Trophoblast cell (in vitro differentiated cells and primary cell): Measurements from ENCODE around the gene SMYD3.

ENCODE experiments used
- DNase-seq, 2 donors: peaks; one replicate each; pipeline ENCODE4 v3.0.0-alpha.2; 2016
- H2AFZ ChIP-seq: 2 replicates; pipeline ENCODE4 v1.6.1; 2013; ENCODE audit warnings: low read length, moderate library complexity, mild to moderate bottlenecking; ENCODE audit not compliant: insufficient read depth, poor library complexity
- H2AK5ac ChIP-seq: 2 replicates; pipeline ENCODE4 v1.6.1; 2013; ENCODE audit warnings: mild to moderate bottlenecking, low read length
- H2BK120ac ChIP-seq: 2 replicates; pipeline ENCODE4 v1.6.1; 2013; ENCODE audit warnings: low read length, mild to moderate bottlenecking, moderate library complexity; ENCODE audit not compliant: insufficient read depth, poor library complexity
- H2BK12ac ChIP-seq: 2 replicates; pipeline ENCODE4 v1.6.1; 2013; ENCODE audit warnings: mild to moderate bottlenecking, low read length, moderate library complexity
- H2BK5ac ChIP-seq: 2 replicates; pipeline ENCODE4 v1.6.1; 2013; ENCODE audit warnings: low read length, low read depth, moderate library complexity, mild to moderate bottlenecking; ENCODE audit not compliant: poor library complexity
- H3K14ac ChIP-seq: 2 replicates; pipeline ENCODE4 v1.6.1; 2013; ENCODE audit warnings: mild to moderate bottlenecking, low read length
- H3K18ac ChIP-seq: 2 replicates; pipeline ENCODE4 v1.6.1; 2013; ENCODE audit warnings: mild to moderate bottlenecking, low read length
- H3K23ac ChIP-seq: 2 replicates; pipeline ENCODE4 v1.6.1; 2013; ENCODE audit warnings: low read length
- H3K27ac ChIP-seq: 2 replicates; pipeline ENCODE4 v1.5.1; 2013; ENCODE audit warnings: low read depth, mild to moderate bottlenecking, inconsistent platforms, low read length, moderate library complexity
- H3K27me3 ChIP-seq: 2 replicates; pipeline ENCODE4 v1.6.1; 2013; ENCODE audit warnings: inconsistent platforms, mild to moderate bottlenecking, low read length, moderate library complexity; ENCODE audit not compliant: insufficient read depth
- H3K36me3 ChIP-seq, 2 experiments: 1 replicate in 1 of 2; 2 replicates in 1 of 2; pipeline ENCODE4 v1.6.1; 2013; ENCODE audit warnings: low read length in 2 of 2, mild to moderate bottlenecking in 2 of 2, moderate library complexity in 1 of 2; ENCODE audit not compliant: insufficient read depth in 2 of 2, control insufficient read depth in 1 of 2
- H3K4ac ChIP-seq: 2 replicates; pipeline ENCODE4 v1.6.1; 2013; ENCODE audit warnings: low read depth, mild to moderate bottlenecking, low read length, moderate library complexity
- H3K4me1 ChIP-seq, 2 experiments: 1 replicate in 1 of 2; 2 replicates in 1 of 2; pipeline ENCODE4 v1.6.1; 2013; ENCODE audit warnings: low read length in 2 of 2, mild to moderate bottlenecking in 2 of 2, moderate library complexity in 1 of 2; ENCODE audit not compliant: insufficient read depth in 2 of 2, control insufficient read depth in 1 of 2
- H3K4me2 ChIP-seq: 2 replicates; pipeline ENCODE4 v1.6.1; 2013; ENCODE audit warnings: inconsistent platforms, mild to moderate bottlenecking, low read length, moderate library complexity
- H3K4me3 ChIP-seq: 2 replicates; pipeline ENCODE4 v1.5.1; 2013; ENCODE audit warnings: mild to moderate bottlenecking, low read depth, low read length, inconsistent platforms
- H3K79me1 ChIP-seq: one replicate; pipeline ENCODE4 v1.6.1; 2013; ENCODE audit warnings: low read length
- H3K79me2 ChIP-seq: 2 replicates; pipeline ENCODE4 v1.6.1; 2013; ENCODE audit warnings: low read length, mild to moderate bottlenecking; ENCODE audit not compliant: control insufficient read depth, insufficient read depth, poor library complexity
- H3K9ac ChIP-seq: 2 replicates; pipeline ENCODE4 v1.6.1; 2013; ENCODE audit warnings: mild to moderate bottlenecking, low read length
- H3K9me3 ChIP-seq: 2 replicates; pipeline ENCODE4 v1.6.1; 2013; ENCODE audit warnings: low read depth, mild to moderate bottlenecking, control low read depth, inconsistent platforms, low read length; ENCODE audit not compliant: insufficient read depth
- H4K12ac ChIP-seq: 2 replicates; pipeline ENCODE4 v1.6.1; 2013; ENCODE audit warnings: low read depth, mild to moderate bottlenecking, low read length, moderate library complexity
- H4K8ac ChIP-seq: 2 replicates; pipeline ENCODE4 v1.6.1; 2013; ENCODE audit warnings: low read depth, mild to moderate bottlenecking, low read length, moderate library complexity
- H4K91ac ChIP-seq: one replicate; pipeline ENCODE4 v1.6.1; 2013; ENCODE audit warnings: low read depth, mild to moderate bottlenecking, low read length, moderate library complexity
- WGBS: extraction: QIAGEN DNeasy Blood & Tissue Kit; methylation state at CpG from one replicate; pipeline ENCODE4 v1.1.7; 2013; ENCODE audit warnings: missing lambda C conversion rate; ENCODE audit not compliant: insufficient read length, insufficient coverage; ENCODE audit errors: extremely low coverage; 5-methylcytosine and 5-hydroxymethylcytosine counted together

Gene SMYD3

DNA sequence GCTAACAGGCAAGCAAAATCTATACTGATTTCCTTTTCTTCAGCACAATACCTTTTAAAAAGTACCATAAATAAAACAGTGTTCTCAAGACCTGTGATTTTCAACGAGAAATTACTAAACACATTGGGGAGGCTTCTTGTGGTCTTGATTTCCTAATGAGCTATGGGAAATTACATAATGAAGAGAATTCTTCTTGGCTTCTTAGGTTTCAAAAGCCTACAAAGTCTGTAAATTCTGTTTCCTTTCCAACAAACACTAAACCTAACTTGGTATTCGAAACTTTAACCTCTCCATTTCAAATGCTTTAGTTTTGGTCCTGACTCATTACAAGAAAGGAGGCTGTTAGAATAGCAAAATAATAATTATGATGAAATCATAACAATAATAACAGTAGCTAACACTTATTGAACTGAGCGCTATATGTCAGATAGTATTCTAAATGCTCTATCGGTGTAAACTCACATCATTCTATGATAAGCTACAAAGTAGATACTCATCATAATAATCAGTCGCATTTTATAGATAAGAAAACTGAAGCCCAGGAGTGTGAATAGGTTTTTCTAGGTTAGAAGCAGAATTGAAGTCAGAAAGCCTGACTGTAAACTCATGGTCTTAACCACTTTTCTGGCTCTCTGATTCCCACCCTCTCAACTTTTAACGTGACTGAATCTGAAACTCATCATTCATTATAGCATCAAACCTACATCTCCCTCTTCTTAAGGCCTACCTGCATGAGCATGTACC is 486.7 kb downstream of the SMYD3 start:
- Histone ChIP-seq H3K4me3 (no peak overlapping the region), H3K4me1 (peaks cover 0 to 1% of the 10 kb centered on the region in 2 experiments), H3K18ac (no peak overlapping the region), H3K79me2 (no peaks in the 10 kb centered on the region), H4K8ac (no peak overlapping the region), H3K27me3 (no peaks in the 10 kb centered on the region), H3K9me3 (no peaks in the 10 kb centered on the region), H2AK5ac (no peak overlapping the region), H2BK12ac (peak overlapping the region; percentile 88), H3K14ac (no peak overlapping the region), H3K4me2 (no peak overlapping the region), H2AFZ (no peak overlapping the region), H3K9ac (no peak overlapping the region), H4K91ac (no peak overlapping the region), H3K4ac (no peak overlapping the region), H3K27ac (no peak overlapping the region), H3K79me1 (peaks cover 2% of the 10 kb centered on the region), H2BK120ac (no peak overlapping the region), H4K12ac (no peak overlapping the region), H2BK5ac (no peak overlapping the region), H3K23ac (no peak overlapping the region), H3K36me3 (no peaks in the 10 kb centered on the region)
- no CpG with 5 or more reads among the region's 6 CpGs for WGBS
- no peak for DNase-seq

DNA sequence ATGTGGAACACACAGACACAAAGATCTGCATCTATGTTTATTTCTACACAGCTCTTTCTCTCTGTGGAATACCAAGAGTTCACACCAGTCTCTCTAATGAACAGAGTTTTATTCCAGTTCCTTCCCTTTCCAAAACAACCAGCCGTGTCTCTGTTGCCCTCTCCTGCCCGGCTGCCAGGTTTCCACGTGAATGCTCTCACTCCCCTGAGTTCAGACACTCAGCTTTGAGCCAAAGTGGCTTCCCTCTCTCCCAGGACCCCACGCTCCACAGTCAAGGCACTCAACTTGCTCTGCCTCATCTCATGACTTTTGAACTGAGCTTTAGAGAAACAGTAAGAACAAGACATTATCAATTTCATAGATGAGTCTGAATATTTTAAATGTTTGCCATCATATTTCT is 488.9 kb downstream of the SMYD3 start:
- no peak overlapping the region for H2BK5ac ChIP-seq
- no peak overlapping the region for H3K4me3 ChIP-seq
- peak overlapping the region; percentile 23 for H2AK5ac ChIP-seq
- H2AFZ ChIP-seq = no peak overlapping the region
- H4K91ac ChIP-seq = peak overlapping the region; percentile 32
- no peak overlapping the region for H3K23ac ChIP-seq
- no peak overlapping the region for H3K4me2 ChIP-seq
- peaks cover 2% of the 10 kb centered on the region for H3K79me1 ChIP-seq
- WGBS = no CpG with 5 or more reads among the region's 4 CpGs
- H4K12ac ChIP-seq = no peak overlapping the region
- no peaks in the 10 kb centered on the region for H3K27me3 ChIP-seq
- no peak for DNase-seq
- no peaks in the 10 kb centered on the region for H3K9me3 ChIP-seq
- H4K8ac ChIP-seq = no peak overlapping the region
- peaks cover 0 to 1% of the 10 kb centered on the region in 2 experiments for H3K4me1 ChIP-seq
- H3K9ac ChIP-seq = no peak overlapping the region
- no peaks in the 10 kb centered on the region for H3K79me2 ChIP-seq
- no peak overlapping the region for H3K4ac ChIP-seq
- no peak overlapping the region for H3K18ac ChIP-seq
- peak overlapping the region; percentile 27 for H3K14ac ChIP-seq
- no peak overlapping the region for H2BK120ac ChIP-seq
- H3K36me3 ChIP-seq = no peaks in the 10 kb centered on the region
- H2BK12ac ChIP-seq = peak overlapping the region; percentile 46
- H3K27ac ChIP-seq = no peak overlapping the region

DNA sequence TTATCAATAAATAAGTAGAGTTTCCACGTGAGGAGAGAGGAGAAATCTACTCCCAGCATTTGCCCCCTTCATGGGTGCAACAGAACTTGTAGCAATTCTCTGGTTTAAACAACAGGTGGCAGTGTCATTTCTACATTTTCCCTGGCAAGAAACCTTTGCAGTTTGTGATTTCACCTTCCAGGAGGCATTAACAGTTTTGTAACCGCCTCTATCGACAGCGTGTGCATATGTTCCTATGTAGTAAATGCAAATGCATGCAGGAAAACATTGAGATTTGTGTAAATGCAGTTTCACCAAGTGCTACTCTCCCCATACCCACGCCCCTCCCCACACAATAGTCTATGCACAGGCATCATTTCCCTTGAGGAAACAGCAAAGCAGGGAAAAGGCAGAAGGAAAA is 494.7 kb downstream of the SMYD3 start:
- Histone ChIP-seq H3K23ac (no peak overlapping the region), H2BK12ac (no peak overlapping the region), H4K8ac (no peak overlapping the region), H4K12ac (no peak overlapping the region), H3K14ac (no peak overlapping the region), H3K79me1 (peaks cover 3% of the 10 kb centered on the region), H3K18ac (no peak overlapping the region), H3K9ac (no peak overlapping the region), H2AFZ (no peak overlapping the region), H3K4me2 (no peak overlapping the region), H4K91ac (no peak overlapping the region), H3K36me3 (no peaks in the 10 kb centered on the region), H2BK120ac (no peak overlapping the region), H3K4me3 (no peak overlapping the region), H3K4ac (no peak overlapping the region), H3K4me1 (peaks cover 4 to 11% of the 10 kb centered on the region in 2 experiments), H3K27ac (no peak overlapping the region), H3K27me3 (no peaks in the 10 kb centered on the region), H3K9me3 (no peaks in the 10 kb centered on the region), H3K79me2 (no peaks in the 10 kb centered on the region), H2AK5ac (no peak overlapping the region), H2BK5ac (no peak overlapping the region)
- DNase-seq = peak in 1 of 2 donors; percentile 79
- WGBS = no CpG with 5 or more reads among the region's 5 CpGs

DNA sequence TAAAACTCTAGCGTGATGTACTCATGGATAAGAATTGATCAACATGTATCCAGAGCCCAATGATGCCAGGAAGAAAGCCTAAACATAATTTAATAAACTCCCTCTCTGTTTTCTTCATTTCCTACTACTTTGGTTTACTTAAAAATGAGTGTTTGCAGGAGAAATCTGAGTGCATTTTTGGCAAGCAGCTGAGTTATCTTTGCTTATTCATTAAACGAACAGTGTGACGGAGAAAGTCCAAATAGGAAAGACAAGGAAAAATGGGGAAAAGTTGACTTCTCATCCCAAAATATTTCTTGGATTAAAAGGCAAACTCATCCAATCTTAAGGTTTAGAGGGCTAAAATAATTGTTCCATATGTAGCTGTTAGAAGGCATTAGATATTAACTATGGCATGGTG is 496.7 kb downstream of the SMYD3 start:
- H3K14ac ChIP-seq = no peak overlapping the region
- H4K8ac ChIP-seq = no peak overlapping the region
- H4K12ac ChIP-seq = no peak overlapping the region
- peaks cover 11% of the 10 kb centered on the region for H3K79me1 ChIP-seq
- H3K4me1 ChIP-seq = peaks cover 6 to 11% of the 10 kb centered on the region in 2 experiments
- H3K9ac ChIP-seq = no peak overlapping the region
- H2BK12ac ChIP-seq = no peak overlapping the region
- H3K4ac ChIP-seq = no peak overlapping the region
- no peak overlapping the region for H3K23ac ChIP-seq
- no peak overlapping the region for H2BK120ac ChIP-seq
- DNase-seq = no peak
- H2AK5ac ChIP-seq = no peak overlapping the region
- no peaks in the 10 kb centered on the region for H3K36me3 ChIP-seq
- no peak overlapping the region for H3K4me3 ChIP-seq
- H4K91ac ChIP-seq = no peak overlapping the region
- no peaks in the 10 kb centered on the region for H3K79me2 ChIP-seq
- no peaks in the 10 kb centered on the region for H3K9me3 ChIP-seq
- no peak overlapping the region for H2BK5ac ChIP-seq
- H3K4me2 ChIP-seq = no peak overlapping the region
- H3K27ac ChIP-seq = no peak overlapping the region
- no CpG with 5 or more reads among the region's 3 CpGs for WGBS
- H2AFZ ChIP-seq = no peak overlapping the region
- H3K27me3 ChIP-seq = no peaks in the 10 kb centered on the region
- H3K18ac ChIP-seq = no peak overlapping the region
